HG03575 (cell line): ENCODE results near the gene NEDD4L.
"Not testable (repeated sequence)": the region's sequence is repeated elsewhere in the genome, so short reads cannot be mapped to it uniquely, and the experiment has no call there.

Source experiments
- ATAC-seq: cut with Tn5 transposase; IDR thresholded peaks from one replicate; pipeline ENCODE4 v1.9.1; 2021; ENCODE audit not compliant: unreplicated experiment, insufficient number of reproducible peaks, low FRiP score; ENCODE audit errors: extremely low read depth

NEDD4L gene

GRCh38 chr18:58043491-58044369 is at the start of gene NEDD4L:
TSS of gene NEDD4L (plus strand) at chr18:58044226. CDS start at chr18:58044661, 435 bp downstream.
- ATAC-seq = peak; percentile 40

- ATAC-seq = no peak
These were observed 48.7 kb upstream of the NEDD4L start for GRCh38 chr18:57995331-57995730.

DNA sequence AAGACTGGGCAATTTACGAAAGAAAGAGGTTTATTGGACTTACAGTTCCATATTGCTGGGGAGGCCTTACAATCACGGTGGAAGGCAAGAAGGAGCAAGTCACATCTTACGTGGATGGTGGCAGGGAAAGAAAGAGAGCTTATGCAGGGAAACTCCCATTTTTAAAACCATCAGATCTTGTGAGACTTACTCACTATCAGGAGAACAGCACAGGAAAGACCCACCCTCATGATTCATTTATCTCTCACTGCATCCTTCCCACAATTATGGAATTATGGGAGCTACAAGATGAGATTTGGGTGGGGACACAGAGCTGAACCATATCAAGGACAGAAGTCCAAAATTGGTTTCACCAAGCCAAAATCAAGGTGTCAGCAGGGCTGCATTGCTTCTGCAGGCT is 47.1 kb upstream of the NEDD4L start:
- not testable (repeated sequence) for ATAC-seq

GRCh38 chr18:57997820-57998219 is 46.2 kb upstream of the NEDD4L start:
- ATAC-seq = no peak

- no peak for ATAC-seq
These were observed 45.6 kb upstream of the NEDD4L start for GRCh38 chr18:57998461-57998860.

DNA sequence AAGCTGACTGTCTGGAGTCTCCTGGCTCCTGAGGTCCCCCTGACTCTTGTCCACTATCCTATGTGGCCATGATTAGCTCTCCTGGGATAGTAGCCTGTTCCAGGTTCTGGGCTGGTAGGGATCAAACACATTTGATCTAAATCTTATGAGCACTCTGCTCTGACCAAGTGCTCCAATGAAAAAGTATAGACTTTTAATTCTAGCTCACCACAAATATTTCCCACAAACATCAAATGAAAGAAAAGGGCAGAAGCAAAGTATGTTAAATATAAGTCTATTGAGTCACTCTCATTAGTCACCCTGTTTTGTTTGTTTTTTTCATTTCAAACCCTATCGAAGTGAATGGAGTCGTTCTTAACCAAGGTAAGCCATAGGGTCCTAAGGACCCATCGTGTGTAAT is 39.7 kb upstream of the NEDD4L start:
- no peak for ATAC-seq

GRCh38 chr18:58005011-58005410 is 39.0 kb upstream of the NEDD4L start:
- ATAC-seq = no peak

- no peak for ATAC-seq
These were observed 38.0 kb upstream of the NEDD4L start for GRCh38 chr18:58005885-58006523.

GRCh38 chr18:58009166-58009565 is 34.9 kb upstream of the NEDD4L start:
- no peak for ATAC-seq

DNA sequence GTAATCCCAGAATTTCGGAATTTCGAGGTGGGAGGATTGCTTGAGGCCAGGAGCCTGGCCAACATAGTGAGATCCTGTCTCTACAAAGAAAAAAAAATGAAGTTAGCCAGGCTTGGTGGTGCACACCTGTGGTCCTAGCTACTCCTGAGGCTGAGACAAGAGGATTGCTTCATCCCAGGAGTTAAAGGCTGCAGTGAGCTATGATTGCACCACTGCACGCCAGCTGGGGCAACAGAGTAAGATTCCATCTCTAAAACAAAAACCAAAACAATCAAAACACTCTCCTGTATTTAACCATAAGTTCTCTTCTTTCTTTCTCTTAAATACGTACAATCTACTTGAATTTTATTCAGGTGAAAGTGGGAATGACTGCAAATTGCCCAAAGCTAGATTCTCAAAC is 33.8 kb upstream of the NEDD4L start:
- ATAC-seq = no peak

DNA sequence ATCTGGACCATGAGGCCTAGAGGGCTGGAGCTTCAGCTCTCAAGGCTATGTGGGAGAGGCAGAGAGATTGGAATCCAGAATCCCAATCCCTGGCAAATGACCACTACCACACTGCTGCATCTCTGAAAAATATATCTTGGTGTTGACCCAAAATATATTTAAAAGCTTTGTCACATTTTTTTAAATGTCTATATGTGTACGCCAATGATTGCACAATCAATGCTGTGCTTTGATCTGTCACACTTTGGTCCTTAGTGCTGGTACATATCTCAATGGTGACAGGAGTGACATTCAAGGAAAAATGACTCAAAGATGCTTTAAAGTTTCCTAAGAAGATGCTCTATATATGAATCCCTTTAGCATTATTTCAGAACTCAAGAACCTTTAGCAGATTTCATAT is 31.7 kb upstream of the NEDD4L start:
- no peak for ATAC-seq

DNA sequence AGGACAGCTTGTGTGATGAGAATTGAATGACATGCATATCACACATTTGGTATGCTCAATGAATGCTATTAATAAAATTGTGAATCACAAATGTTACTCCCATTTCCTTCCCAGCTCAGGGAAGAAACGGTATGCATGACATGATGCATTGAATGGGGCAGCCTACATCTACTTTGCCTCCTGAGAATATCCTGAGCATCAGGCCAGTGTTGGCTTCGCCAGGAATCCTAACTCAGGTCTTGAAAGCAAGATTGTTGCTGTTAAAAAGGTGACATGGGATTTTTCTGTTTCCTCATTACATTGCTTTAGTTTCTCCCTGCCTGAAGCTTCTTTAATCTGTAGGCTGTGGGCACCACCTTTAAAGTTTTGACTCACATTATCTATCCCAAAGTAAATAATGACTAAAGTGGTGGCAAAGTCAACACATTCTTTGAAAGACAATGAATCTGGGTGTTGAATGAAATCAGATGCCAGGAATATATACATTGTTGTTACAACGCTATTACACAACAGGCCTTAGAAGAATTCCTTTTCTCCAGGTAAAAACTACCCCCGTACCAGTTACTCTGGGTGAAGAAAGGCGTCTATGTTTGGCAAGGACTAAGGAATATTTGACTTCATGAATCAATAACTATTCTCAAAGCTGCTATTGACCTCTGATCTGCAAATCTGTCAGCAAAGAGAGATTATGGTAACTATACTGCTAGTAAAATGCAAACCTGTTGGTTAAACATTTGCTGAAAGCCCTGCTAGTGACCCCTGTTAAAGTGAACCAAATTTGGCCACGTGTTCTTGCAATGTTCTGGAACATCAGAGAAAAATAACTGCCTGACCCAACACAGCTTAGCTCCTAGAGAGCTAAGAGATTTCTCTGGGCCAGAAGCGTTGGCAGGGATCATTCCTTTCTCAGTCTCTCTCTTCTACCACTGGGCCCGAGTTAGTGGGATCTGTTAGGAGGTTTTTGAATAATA is 30.5 kb upstream of the NEDD4L start:
- ATAC-seq = no peak

DNA sequence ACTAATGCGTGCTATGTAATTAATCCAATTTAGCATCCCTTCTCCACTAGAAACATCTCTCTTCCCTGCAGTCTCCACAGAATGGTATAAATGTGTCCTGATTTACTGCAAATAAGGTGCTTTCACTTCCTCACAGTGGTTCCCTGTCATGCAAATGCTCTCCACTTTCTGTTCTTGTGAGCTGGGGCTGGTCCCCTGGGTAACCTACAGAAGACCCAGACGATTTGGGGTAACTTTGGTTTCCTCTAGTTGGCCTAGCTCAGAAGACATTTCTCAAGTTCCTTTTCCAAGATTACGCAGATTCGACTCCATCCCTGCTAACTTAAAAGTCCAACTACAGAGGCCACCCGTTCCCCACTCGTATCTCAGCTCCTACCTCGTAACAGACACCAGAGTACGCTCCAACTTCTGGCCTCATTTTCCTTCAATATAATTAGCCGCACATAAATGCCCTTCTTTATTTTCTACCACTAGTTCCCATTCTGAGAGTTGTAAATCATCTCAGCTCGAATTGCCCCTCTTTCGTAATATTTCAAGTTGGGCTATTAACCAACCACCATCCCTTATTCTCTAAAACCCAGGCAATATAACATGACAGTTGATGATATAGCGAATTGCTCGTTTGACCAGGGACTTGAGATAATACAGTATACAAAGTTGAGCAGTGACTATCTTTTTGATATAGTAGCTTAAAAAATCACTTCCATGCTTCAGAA is 28.8 kb upstream of the NEDD4L start:
- ATAC-seq = peak; percentile 99

DNA sequence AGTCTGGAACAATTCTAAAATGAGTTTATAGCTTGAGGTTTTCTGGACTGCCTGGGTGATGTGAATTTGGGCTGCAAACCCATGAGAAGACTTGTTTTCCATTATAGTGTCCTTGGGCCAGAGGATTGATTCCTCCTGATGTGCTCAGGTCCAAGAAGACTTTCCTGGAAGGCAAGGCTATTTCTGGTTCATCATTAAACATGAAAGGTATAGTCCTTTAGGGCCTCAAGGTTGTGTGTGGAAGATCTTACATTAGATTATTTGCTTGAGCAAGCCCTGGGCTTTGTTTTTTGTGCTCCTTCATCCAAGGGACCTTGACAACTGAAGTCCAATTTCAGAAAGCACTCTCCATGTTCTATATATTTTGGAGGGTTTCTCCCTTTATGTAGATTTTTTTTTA is 26.8 kb upstream of the NEDD4L start:
- no peak for ATAC-seq

GRCh38 chr18:58020567-58021107 is 23.4 kb upstream of the NEDD4L start:
- ATAC-seq = no peak

GRCh38 chr18:58021504-58021903 is 22.5 kb upstream of the NEDD4L start:
- no peak for ATAC-seq

DNA sequence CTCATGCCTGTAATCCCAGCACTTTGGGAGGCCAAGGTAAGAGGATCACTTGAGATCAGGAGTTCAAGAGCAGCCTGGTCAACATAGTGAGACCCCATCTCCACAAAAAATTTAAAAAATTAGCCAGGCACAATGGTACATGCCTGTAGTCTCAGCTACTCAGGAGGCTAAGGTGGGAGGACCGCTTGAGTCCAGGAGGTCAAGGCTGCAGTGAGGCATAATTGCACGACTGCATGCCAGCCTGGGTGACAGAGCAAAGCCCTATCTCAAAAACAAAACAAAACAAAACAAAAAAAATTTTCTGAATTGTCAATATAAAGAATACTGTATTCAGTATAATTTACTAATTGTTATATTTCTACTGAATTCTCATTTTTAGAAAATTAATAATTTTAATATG is 20.9 kb upstream of the NEDD4L start:
- ATAC-seq = no peak

GRCh38 chr18:58024139-58024538 is 19.9 kb upstream of the NEDD4L start:
- ATAC-seq = no peak
